ENCODE data around the gene MYOT. TPM values are rescaled to one million over a fixed set of nuclear protein-coding genes. Genes with fewer than 3 reads are reported as not detected.

The MYOT gene
- total RNA-seq, 4 donors from 2014 or later = 1.5 to 6.2 (median 2.4) TPM; not detected in 1

DNA sequence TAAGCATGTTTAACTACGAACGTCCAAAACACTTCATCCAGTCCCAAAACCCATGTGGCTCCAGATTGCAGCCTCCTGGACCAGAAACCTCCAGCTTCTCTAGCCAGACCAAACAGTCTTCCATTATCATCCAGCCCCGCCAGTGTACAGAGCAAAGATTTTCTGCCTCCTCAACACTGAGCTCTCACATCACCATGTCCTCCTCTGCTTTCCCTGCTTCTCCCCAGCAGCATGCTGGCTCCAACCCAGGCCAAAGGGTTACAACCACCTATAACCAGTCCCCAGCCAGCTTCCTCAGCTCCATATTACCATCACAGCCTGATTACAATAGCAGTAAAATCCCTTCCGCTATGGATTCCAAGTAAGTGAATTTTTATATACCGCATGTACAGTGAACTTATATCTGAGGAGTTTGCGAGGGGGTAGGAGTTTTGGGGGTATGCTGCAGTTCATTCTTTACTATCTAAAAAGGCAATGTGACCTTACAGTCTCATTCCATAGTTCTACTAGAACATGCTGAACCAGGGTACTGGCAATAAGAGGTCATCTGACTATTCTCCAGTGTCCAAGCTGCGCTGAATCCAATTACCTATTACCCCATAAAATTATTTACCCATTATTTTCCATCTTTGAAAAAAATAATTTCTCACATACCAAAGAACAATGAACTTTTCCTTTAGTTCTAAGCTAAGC is 3.1 kb downstream of the MYOT start:
- TF ChIP-seq, protein P1, sequence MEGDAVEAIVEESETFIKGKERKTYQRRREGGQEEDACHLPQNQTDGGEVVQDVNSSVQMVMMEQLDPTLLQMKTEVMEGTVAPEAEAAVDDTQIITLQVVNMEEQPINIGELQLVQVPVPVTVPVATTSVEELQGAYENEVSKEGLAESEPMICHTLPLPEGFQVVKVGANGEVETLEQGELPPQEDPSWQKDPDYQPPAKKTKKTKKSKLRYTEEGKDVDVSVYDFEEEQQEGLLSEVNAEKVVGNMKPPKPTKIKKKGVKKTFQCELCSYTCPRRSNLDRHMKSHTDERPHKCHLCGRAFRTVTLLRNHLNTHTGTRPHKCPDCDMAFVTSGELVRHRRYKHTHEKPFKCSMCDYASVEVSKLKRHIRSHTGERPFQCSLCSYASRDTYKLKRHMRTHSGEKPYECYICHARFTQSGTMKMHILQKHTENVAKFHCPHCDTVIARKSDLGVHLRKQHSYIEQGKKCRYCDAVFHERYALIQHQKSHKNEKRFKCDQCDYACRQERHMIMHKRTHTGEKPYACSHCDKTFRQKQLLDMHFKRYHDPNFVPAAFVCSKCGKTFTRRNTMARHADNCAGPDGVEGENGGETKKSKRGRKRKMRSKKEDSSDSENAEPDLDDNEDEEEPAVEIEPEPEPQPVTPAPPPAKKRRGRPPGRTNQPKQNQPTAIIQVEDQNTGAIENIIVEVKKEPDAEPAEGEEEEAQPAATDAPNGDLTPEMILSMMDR (IDR thresholded peaks at IDR 0.05; ENCODE audit: low read depth) = no peak

DNA sequence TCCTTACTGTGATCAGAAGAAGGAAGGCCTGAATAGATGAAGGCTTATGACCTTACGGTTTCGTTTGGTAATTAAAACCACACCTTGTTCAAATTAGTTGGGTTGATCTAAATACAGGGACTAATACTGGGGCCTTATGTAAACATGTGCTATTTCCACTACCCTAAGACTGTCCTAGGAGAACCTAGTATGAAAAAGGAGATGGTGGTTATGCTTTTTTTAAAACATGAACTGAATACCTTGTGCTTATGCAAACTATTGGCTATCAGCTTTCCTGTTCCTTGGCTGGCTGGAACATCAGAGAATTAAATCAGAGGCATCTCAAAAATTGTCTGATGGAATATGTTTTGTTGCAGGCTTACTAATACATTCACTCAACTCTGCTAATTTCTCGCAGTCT is 3.9 kb downstream of the MYOT start:
- TF ChIP-seq, protein P1 (IDR thresholded peaks at IDR 0.05; ENCODE audit: low read depth) = no peak

DNA sequence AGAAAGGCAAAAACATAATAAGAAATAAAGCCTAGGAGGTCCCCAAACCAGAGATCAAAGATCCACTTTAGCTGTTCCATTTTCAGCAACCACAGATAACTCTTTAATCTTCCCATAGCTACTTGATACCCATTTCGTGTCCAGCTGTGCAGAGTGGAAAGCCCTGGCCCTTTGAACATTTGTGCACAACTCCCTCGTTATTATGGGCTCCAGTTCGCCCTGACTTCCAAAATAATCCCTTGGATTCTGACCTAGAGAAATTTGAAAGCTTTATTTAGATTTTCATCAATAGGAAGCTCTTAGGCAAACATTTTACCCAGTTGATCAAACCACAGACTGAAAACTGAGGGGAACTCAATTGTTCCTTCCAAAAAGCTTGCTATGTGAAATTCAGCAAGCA is 4.8 kb downstream of the MYOT start:
- TF ChIP-seq, protein P1 (IDR thresholded peaks at IDR 0.05; ENCODE audit: low read depth) = no peak

DNA sequence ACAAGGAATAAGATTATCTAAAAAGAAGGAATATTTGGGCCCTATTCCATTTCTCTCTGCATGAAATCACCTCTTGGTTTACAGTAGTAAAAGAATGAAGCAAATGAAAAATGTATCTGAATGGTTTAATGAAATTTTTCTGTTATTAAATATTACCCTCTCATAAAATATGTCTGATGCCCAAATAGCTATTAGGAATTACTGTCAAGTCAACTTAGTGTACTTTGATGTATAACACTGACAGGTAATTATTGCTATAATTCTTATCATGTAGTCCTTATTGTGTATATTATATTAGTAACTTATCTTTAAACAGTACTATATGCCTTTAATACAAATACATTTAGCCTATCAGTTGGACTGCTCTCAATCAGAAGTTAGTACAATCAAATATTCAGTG is 8.4 kb downstream of the MYOT start:
- TF ChIP-seq, protein P1 (IDR thresholded peaks at IDR 0.05; ENCODE audit: low read depth) = no peak

DNA sequence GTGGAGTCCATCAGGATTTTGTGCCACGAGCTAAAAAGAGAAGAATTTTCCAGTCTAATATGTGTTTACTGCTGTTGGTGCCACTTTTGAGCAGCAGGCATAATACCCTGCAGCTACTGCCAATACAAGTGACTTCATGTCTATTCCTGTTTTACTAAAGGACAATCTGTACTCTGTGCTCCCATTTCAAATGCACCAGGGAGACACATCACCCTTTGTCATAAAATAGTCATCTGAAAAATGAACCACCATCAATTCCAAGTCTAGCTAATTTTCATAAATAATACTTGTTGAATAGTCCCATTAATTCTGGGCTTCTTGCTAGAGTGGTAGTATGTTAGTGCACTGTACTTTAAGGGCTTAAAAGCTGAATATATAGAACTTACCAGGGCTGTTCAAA is 12.7 kb downstream of the MYOT start:
- TF ChIP-seq, protein P1 (IDR thresholded peaks at IDR 0.05; ENCODE audit: low read depth) = no peak

DNA sequence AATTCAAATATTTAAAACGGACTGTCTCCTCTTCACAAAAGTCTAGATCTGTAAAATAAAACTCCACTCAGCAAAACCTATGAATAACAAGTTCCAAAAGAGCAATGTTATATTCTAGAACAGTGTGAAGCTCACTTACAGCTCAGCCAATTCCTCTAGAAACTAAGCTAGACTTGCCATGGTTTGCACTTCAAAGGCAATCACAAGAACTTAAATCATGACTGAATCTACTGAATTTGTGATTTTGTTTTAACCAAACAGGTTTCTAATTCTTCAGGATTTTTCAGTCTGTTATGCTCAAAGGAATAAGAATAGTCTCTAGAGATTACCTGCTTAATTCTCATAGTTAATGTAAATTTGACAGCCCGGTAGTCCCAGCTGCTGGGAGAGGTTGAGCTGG is 20.2 kb downstream of the MYOT start:
- TF ChIP-seq, protein P1 (IDR thresholded peaks at IDR 0.05; ENCODE audit: low read depth) = no peak

DNA sequence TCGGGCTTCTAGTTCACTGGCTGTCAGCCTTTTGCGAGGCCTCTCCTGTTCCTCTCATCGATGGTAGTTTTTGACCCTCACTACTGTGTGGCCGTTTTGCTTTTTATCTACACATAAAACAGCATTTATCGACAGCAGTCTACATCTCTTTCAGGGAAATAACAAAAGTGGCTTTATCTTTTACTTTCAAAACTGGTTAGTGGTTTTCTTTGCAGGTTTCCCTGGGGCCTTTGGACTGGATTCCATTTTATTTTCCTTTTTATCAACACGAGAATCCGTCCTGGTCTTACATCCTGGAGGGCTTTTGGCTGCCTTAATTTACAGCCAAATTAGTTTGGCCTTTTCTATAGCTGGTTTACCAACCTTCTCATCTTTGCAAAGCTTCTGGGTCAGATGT is 20.8 kb downstream of the MYOT start:
- TF ChIP-seq, protein P1 (IDR thresholded peaks at IDR 0.05; ENCODE audit: low read depth) = no peak

Data from subcutaneous adipose tissue (tissue), 4 donors.